ENCODE data around the gene HRC.
A peak's percentile ranks its signal among the peaks of the same experiment; 100 is the strongest.

Gene HRC

GRCh38 chr19:49111218-49111998 is 43.8 kb downstream of the HRC start:
- DNase-seq: no peak

- no peak for DNase-seq
Observed at GRCh38 chr19:49110567-49110966, 44.6 kb downstream of the HRC start.

- no peak for DNase-seq
Observed at GRCh38 chr19:49109569-49110233, 45.5 kb downstream of the HRC start.

GRCh38 chr19:49109051-49109450 is 46.1 kb downstream of the HRC start:
- no peak for DNase-seq

GRCh38 chr19:49107625-49108459 is 47.4 kb downstream of the HRC start:
- no peak for DNase-seq

- peak; percentile 51 to 60 for DNase-seq
Observed at GRCh38 chr19:49106648-49107135, 48.5 kb downstream of the HRC start.

GRCh38 chr19:49104229-49104864 is 50.8 kb downstream of the HRC start:
- no peak for DNase-seq

- DNase-seq: no peak
Observed at GRCh38 chr19:49103331-49104085, 51.7 kb downstream of the HRC start.

- DNase-seq: no peak
Observed at GRCh38 chr19:49102303-49102702, 52.9 kb downstream of the HRC start.

All from stimulated activated CD4-positive, alpha-beta T cell treated with anti-CD3 and anti-CD28 coated beads, Interleukin-4, amount 100 ng/mL, for 4 hours (primary cell).